Neural cell (in vitro differentiated cells): ENCODE measurements around the gene ZNF358.

ENCODE experiments used
- CTCF ChIP-seq: fragments of 450-650 bp; IDR thresholded peaks from 2 replicates; pipeline ENCODE4 v1.5.1; 2014; ENCODE audit warnings: antibody characterized with exemption, mild to moderate bottlenecking, moderate library complexity; ENCODE audit not compliant: poor library complexity, severe bottlenecking
- EP300 ChIP-seq: fragments of 450-650 bp; conservative IDR thresholded peaks from 2 replicates; pipeline ENCODE4 v1.6.1; 2014; ENCODE audit warnings: antibody characterized with exemption, mild to moderate bottlenecking, moderate library complexity; ENCODE audit not compliant: poor library complexity, severe bottlenecking
- EZH2 ChIP-seq: fragments of 200-600, 300-800 bp; shearing (Covaris generic), sonication (generic); IDR thresholded peaks from 2 replicates; pipeline ENCODE4 v1.6.1; 2014; ENCODE audit warnings: antibody characterized with exemption, low read length, borderline replicate concordance, mild to moderate bottlenecking; ENCODE audit not compliant: insufficient read depth, poor library complexity, severe bottlenecking
- POLR2AphosphoS5 ChIP-seq: IDR thresholded peaks from 2 replicates; pipeline ENCODE4 v1.6.1; 2012
- RAD21 ChIP-seq: fragments of 450-650 bp; conservative IDR thresholded peaks from 2 replicates; pipeline ENCODE4 v1.6.1; 2014; ENCODE audit warnings: antibody characterized with exemption, mild to moderate bottlenecking, moderate library complexity
- REST ChIP-seq: IDR thresholded peaks from 2 replicates; pipeline ENCODE4 v1.6.1; 2012; ENCODE audit warnings: borderline replicate concordance
- TAF1 ChIP-seq: IDR thresholded peaks from 2 replicates; pipeline ENCODE4 v1.6.1; 2012; ENCODE audit warnings: low read depth

- TF ChIP-seq CTCF (no peak), POLR2AphosphoS5 (no peak), EP300 (no peak), TAF1 (no peak), RAD21 (no peak), EZH2 (no peak), REST (no peak)
Observed at GRCh38 chr19:7544626-7545025, 28.7 kb downstream of the ZNF358 start.
